ENCODE results near the gene TBC1D16.
"Not testable (repeated sequence)": the region's sequence is repeated elsewhere in the genome, so short reads cannot be mapped to it uniquely, and the experiment has no call there.

Gene TBC1D16

DNA sequence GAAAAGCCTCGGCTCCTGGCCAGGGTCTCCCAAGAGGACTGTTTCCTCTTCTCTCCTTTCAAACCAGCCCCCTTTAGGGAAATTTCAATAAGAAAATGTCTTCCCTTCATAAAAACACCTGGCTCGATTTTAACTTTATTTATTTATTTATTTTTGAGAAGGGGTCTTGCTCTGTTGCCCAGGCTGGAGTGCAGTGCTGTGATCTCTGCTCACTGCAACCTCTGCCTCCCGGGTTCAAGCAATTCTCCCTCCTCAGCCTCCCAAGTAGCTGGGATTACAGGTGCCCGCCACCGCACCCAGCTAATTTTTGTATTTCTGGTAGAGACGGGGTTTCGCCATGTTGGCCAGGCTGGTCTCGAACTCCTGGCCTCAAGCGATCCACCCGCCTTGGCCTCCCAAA, 11.0 kb upstream of the TBC1D16 start:
- H3K4me1 ChIP-seq (ENCODE audit: control insufficient read depth, insufficient read depth, low read length); H3K27me3 ChIP-seq (ENCODE audit: control insufficient read depth, insufficient read depth, low read length); H3K27ac ChIP-seq (ENCODE audit: low read depth, low read length); H3K9ac ChIP-seq (ENCODE audit: low read length); H3K4me3 ChIP-seq (ENCODE audit: low read length); H3K36me3 ChIP-seq (ENCODE audit: control insufficient read depth, insufficient read depth, low read length): not testable (repeated sequence)

DNA sequence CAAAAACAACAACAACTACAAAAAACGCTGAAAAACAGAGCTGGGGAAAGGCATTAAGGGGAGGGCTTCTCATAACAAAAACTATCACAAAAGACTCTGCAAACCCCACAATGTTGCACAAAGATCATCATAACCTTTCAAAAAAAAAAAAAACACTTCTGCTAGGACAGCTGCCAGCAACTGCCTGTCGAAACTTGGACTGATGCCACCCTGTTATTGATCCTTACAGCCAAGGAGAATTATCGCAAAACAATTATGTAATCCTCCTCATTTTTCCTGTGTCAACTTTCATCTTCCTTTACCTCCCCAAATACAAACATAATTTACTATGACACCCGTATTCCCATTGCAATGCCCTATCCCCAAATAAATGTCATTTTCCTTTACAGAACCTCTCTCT, 10.0 kb upstream of the TBC1D16 start:
- no peak overlapping the region for H3K27ac ChIP-seq (ENCODE audit: low read depth, low read length)
- H3K9ac ChIP-seq (ENCODE audit: low read length): no peak overlapping the region
- no peak overlapping the region for H3K4me3 ChIP-seq (ENCODE audit: low read length)
- no peaks in the 10 kb centered on the region for H3K27me3 ChIP-seq (ENCODE audit: control insufficient read depth, insufficient read depth, low read length)
- H3K4me1 ChIP-seq (ENCODE audit: control insufficient read depth, insufficient read depth, low read length): no peaks in the 10 kb centered on the region
- peaks cover 5% of the 10 kb centered on the region for H3K36me3 ChIP-seq (ENCODE audit: control insufficient read depth, insufficient read depth, low read length)

DNA sequence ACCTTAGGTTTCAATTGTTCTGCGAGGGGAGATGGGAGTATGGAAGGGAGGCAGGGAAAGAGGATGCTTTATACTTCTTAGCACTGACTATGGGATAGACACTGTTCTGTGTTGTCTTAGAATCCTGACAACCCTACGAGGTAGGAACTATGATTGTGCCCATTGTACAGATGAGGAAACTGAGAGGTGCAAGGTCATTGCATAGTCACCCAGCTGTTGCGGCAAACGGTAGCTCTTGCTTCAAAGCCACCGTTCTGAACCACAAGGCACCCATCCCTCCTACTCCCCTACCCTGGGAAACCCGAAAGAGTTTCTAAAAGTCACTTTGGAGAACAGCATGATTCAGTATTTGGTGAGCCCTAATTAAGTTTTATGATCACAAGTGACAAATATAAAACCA, 8.3 kb upstream of the TBC1D16 start:
- Histone ChIP-seq H3K4me3 (ENCODE audit: low read length) (no peak overlapping the region), H3K27me3 (ENCODE audit: control insufficient read depth, insufficient read depth, low read length) (no peaks in the 10 kb centered on the region), H3K36me3 (ENCODE audit: control insufficient read depth, insufficient read depth, low read length) (peaks cover 2% of the 10 kb centered on the region), H3K9ac (ENCODE audit: low read length) (no peak overlapping the region), H3K4me1 (ENCODE audit: control insufficient read depth, insufficient read depth, low read length) (no peaks in the 10 kb centered on the region), H3K27ac (ENCODE audit: low read depth, low read length) (no peak overlapping the region)

GRCh38 chr17:80036715-80037477, 1.2 kb upstream of the TBC1D16 start:
- peak overlapping the region; percentile 87 for H3K27ac ChIP-seq (ENCODE audit: low read depth, low read length)
- H3K4me1 ChIP-seq (ENCODE audit: control insufficient read depth, insufficient read depth, low read length): no peaks in the 10 kb centered on the region
- H3K36me3 ChIP-seq (ENCODE audit: control insufficient read depth, insufficient read depth, low read length): no peaks in the 10 kb centered on the region
- no peaks in the 10 kb centered on the region for H3K27me3 ChIP-seq (ENCODE audit: control insufficient read depth, insufficient read depth, low read length)
- H3K4me3 ChIP-seq (ENCODE audit: low read length): peak overlapping the region; percentile 89
- H3K9ac ChIP-seq (ENCODE audit: low read length): no peak overlapping the region

- H3K27ac ChIP-seq (ENCODE audit: low read depth, low read length): peak within 1 kb of the TSS; percentile 87
- no peak within 1 kb of the TSS for H3K9ac ChIP-seq (ENCODE audit: low read length)
- no peaks in the 10 kb centered on the region for H3K4me1 ChIP-seq (ENCODE audit: control insufficient read depth, insufficient read depth, low read length)
- H3K27me3 ChIP-seq (ENCODE audit: control insufficient read depth, insufficient read depth, low read length): no peaks in the 10 kb centered on the region
- H3K36me3 ChIP-seq (ENCODE audit: control insufficient read depth, insufficient read depth, low read length): no peaks in the 10 kb centered on the region
- peak within 1 kb of the TSS; percentile 89 for H3K4me3 ChIP-seq (ENCODE audit: low read length)
These were observed 454 bp upstream of the TBC1D16 start, which contains the start of gene CCDC40 for GRCh38 chr17:80035937-80036714. CCDC40 (plus strand) TSS chr17:80036642; CDS start chr17:80036663, 21 bp downstream.

- no peaks in the 10 kb centered on the region for H3K27me3 ChIP-seq (ENCODE audit: control insufficient read depth, insufficient read depth, low read length)
- H3K9ac ChIP-seq (ENCODE audit: low read length): peak overlapping the region; percentile 35
- no peaks in the 10 kb centered on the region for H3K4me1 ChIP-seq (ENCODE audit: control insufficient read depth, insufficient read depth, low read length)
- H3K36me3 ChIP-seq (ENCODE audit: control insufficient read depth, insufficient read depth, low read length): no peaks in the 10 kb centered on the region
- H3K27ac ChIP-seq (ENCODE audit: low read depth, low read length): no peak overlapping the region
- peak overlapping the region; percentile 75 for H3K4me3 ChIP-seq (ENCODE audit: low read length)
These were observed 633 bp downstream of the TBC1D16 start for GRCh38 chr17:80034791-80035686.

- Histone ChIP-seq H3K27ac (ENCODE audit: low read depth, low read length) (no peak overlapping the region), H3K4me3 (ENCODE audit: low read length) (no peak overlapping the region), H3K27me3 (ENCODE audit: control insufficient read depth, insufficient read depth, low read length) (no peaks in the 10 kb centered on the region), H3K9ac (ENCODE audit: low read length) (no peak overlapping the region), H3K36me3 (ENCODE audit: control insufficient read depth, insufficient read depth, low read length) (no peaks in the 10 kb centered on the region), H3K4me1 (ENCODE audit: control insufficient read depth, insufficient read depth, low read length) (no peaks in the 10 kb centered on the region)
These were observed 1.8 kb downstream of the TBC1D16 start for GRCh38 chr17:80033840-80034239.

- no peak overlapping the region for H3K9ac ChIP-seq (ENCODE audit: low read length)
- no peaks in the 10 kb centered on the region for H3K27me3 ChIP-seq (ENCODE audit: control insufficient read depth, insufficient read depth, low read length)
- H3K27ac ChIP-seq (ENCODE audit: low read depth, low read length): no peak overlapping the region
- H3K36me3 ChIP-seq (ENCODE audit: control insufficient read depth, insufficient read depth, low read length): no peaks in the 10 kb centered on the region
- no peak overlapping the region for H3K4me3 ChIP-seq (ENCODE audit: low read length)
- no peaks in the 10 kb centered on the region for H3K4me1 ChIP-seq (ENCODE audit: control insufficient read depth, insufficient read depth, low read length)
These were observed 3.0 kb downstream of the TBC1D16 start for GRCh38 chr17:80032614-80033171.

DNA sequence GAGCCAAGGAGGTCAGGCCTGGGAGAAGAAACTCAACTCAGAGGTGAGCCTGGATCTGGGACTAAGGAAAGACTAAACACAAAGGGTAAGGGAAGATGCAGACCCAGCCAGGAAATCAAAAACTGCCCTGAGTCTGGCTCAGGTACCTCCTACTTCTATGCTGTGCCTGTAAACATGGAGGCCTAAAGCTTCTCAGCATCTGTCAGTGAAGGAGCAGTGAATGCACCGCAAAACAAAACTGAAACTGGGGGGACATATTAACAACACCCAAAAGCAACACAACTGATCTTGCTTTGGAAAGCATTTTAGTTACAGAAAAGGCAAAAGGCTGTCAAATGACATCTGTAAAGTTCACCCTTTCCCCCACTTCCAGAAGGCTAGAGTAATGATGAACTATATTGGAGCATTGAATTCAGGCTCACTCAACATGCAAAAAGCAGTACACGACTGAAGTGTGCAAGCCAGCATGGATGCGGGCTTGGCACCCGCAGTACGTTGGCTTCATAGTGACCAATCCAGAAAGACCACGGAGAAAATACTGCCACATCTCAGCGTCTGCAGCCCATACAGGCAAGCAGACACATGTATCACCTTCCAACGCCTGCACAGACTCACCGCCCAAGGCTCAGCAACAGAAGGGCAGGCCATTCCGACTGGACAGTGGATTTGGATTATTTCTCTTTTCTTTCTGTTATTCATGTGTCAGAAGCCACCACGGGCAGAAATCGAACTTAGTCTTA, 3.8 kb downstream of the TBC1D16 start:
- H3K4me3 ChIP-seq (ENCODE audit: low read length): no peak overlapping the region
- no peaks in the 10 kb centered on the region for H3K36me3 ChIP-seq (ENCODE audit: control insufficient read depth, insufficient read depth, low read length)
- no peaks in the 10 kb centered on the region for H3K27me3 ChIP-seq (ENCODE audit: control insufficient read depth, insufficient read depth, low read length)
- H3K9ac ChIP-seq (ENCODE audit: low read length): no peak overlapping the region
- no peak overlapping the region for H3K27ac ChIP-seq (ENCODE audit: low read depth, low read length)
- H3K4me1 ChIP-seq (ENCODE audit: control insufficient read depth, insufficient read depth, low read length): no peaks in the 10 kb centered on the region

GRCh38 chr17:80030730-80031410, 4.8 kb downstream of the TBC1D16 start:
- H3K27ac ChIP-seq (ENCODE audit: low read depth, low read length): no peak overlapping the region
- no peak overlapping the region for H3K9ac ChIP-seq (ENCODE audit: low read length)
- no peaks in the 10 kb centered on the region for H3K27me3 ChIP-seq (ENCODE audit: control insufficient read depth, insufficient read depth, low read length)
- H3K4me1 ChIP-seq (ENCODE audit: control insufficient read depth, insufficient read depth, low read length): no peaks in the 10 kb centered on the region
- H3K36me3 ChIP-seq (ENCODE audit: control insufficient read depth, insufficient read depth, low read length): no peaks in the 10 kb centered on the region
- no peak overlapping the region for H3K4me3 ChIP-seq (ENCODE audit: low read length)

GRCh38 chr17:80029258-80029974, 6.3 kb downstream of the TBC1D16 start:
- Histone ChIP-seq H3K4me1 (ENCODE audit: control insufficient read depth, insufficient read depth, low read length) (no peaks in the 10 kb centered on the region), H3K9ac (ENCODE audit: low read length) (no peak overlapping the region), H3K27ac (ENCODE audit: low read depth, low read length) (peak overlapping the region; percentile 0), H3K4me3 (ENCODE audit: low read length) (no peak overlapping the region), H3K27me3 (ENCODE audit: control insufficient read depth, insufficient read depth, low read length) (no peaks in the 10 kb centered on the region), H3K36me3 (ENCODE audit: control insufficient read depth, insufficient read depth, low read length) (no peaks in the 10 kb centered on the region)
